Limb (tissue), 2 donors: ENCODE measurements around the gene GTF3C4.

Experiments
- DNase-seq, 2 donors: peaks; one replicate each; pipeline ENCODE4 v3.0.0-alpha.2; 2016; ENCODE audit errors: extremely low spot score in 2 of 2

The GTF3C4 gene

DNA sequence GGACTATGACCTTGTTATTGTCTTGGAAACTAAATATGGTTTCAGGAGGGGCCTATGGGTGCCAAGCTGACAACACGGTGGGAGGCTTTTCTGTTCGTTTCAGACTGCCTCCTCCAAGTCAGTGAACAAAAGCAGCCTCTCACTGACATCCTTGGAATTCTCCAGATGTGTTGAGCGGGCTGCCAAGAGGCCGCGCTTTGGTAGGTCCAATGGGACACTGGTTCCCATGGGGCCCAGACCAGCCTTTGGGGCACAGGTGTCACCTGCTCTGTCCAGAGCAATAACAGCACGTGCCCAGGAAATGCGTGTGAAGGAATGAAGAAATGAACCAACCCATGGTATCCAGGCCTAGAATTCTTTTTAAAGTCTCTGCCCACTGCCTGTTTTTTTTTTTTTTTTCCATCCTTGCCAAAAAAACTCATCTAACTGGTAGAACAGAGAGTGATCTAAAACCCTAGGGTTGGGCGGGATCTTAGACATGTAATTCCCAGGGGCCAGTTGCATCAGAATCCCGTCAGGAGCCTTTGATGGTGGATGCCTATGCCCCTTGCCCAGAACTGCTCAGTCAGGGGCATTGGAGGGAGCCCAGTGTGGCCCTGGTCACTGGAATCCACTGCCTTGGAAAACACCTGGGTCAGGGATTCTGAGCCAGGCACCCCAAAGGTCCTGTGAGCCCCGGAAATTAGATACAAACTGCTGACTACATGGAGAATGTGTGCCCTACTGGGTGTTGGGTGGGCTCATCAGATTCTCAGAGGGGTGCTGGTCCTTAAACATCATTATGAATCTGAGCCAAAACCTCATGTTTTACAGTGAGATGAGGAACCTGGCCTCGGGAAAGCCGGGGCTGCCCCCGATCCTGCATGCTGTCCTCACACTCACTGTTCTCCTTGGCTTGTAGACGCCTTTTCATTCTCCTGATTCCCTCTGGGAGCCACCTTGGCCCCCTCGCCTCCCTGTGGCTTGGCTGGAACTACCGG lies 60.1 kb downstream of the GTF3C4 start:
- DNase-seq, result no peak

DNA sequence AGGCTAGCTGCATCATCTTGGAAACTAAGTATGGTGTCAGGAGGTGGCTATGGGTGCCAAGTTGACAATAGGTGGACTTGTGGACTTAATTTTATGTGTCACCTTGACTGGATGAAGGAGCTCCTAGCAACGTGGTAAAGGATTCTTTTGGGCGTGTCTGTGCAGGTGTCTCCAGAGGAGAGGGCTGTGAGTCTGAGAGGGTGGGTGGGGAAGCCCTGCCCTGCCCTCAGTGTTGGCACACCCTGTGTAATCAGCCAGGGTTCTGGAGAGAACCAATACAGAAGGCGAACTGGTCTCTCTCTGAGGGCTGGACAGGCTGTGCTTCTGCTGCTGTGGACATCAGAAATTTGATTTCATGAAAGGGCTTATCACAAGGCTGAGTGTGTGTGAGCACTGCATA lies 61.0 kb downstream of the GTF3C4 start:
- DNase-seq, result no peak

DNA sequence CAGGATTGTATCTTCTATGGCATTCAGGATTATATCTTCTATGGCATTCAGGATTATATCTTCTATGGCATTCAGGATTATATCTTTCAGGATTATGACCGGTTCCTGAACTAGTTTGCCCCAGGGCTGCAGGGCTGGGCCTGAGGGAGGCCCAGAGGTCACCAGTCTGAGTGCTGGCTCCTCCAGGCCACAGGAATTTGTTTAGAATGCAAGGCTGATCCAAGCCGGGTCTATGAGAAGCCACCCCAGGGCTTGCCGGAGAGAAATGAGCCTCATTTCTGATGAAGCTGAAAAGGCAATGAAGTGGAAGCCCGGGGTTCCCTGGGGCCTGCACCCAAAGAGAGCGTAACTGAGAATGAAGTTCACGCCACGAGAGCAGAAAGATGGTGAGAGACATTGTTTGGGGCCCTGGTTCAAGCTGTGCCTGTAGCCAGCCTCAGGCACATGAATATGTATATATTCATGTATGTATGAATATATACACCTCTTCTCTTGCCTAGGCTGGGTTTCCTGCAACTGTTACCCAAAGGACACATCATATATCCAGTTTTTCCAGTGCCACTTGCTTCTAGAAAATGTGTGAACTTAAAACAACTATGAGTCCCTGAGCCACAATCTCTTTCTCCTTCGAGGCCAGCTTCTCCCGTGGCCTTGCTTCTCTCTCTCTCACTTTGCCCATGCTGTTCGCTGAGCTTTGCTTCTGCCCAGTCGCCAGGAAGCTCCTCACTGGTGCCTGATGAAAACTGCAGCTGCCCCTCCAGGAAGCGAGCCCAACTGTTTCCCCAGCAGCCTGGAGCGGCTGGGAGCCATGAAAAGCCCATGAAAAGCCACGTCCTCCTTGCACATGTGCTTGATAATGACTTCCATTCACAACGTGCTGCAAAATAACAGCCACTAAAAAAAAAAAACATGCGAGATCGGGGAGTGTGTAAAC lies 62.3 kb downstream of the GTF3C4 start:
- no peak for DNase-seq

DNA sequence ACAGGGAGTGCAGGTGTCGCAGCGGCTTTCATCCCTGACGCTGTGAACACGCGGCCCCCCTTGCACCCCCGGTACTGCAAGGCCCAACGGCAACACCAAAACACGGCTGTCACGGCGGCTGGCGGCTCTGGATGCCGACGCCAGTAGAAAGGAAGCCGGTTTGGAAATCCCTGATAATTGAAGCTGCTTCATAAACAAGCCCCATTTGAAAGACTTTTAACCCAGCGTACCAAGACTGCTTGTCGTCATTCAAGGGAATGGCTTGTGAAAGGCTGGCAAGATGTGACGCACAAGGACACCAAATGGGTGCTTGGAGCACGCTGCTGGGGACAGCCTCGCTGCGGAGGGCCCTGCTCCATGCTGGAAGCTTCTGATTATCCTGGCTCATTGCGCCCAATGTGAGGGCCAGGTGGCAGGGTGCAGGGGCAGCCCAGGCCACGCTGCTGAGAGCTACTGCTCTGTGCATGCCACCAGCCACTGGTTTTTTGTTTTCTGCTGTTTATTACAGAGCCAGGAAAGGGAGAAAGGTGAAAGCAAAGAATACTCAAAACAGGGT lies 63.1 kb downstream of the GTF3C4 start:
- peak; percentile 15 to 40 for DNase-seq

DNA sequence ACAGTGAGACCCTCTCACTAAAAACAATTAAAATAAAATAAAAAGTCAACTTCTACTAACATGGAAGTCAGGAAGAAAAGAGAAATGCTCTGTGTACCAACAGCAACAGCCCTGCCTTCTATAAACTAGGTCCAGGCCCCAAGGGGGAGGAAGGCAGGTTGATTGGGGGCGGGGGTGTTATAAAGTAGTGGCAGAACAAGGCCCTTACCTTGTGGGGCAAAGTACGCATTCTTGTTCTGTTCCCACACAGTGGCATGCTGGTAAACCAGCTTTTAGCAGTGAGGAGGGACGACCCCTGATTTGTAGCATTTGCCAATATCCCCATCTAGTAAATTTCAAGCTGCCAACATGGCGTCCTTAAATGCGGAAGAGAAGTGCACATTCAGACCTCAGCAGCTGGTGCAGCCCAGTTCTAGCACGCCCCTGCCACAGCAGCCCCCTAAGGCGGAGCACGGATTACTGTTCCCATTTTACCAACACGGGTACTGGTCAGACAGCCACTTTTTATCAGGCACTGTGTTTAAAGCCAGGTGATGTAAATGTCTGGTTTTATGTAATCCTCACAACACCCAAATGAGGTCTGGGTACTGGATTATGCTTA lies 69.5 kb downstream of the GTF3C4 start:
- no peak for DNase-seq

DNA sequence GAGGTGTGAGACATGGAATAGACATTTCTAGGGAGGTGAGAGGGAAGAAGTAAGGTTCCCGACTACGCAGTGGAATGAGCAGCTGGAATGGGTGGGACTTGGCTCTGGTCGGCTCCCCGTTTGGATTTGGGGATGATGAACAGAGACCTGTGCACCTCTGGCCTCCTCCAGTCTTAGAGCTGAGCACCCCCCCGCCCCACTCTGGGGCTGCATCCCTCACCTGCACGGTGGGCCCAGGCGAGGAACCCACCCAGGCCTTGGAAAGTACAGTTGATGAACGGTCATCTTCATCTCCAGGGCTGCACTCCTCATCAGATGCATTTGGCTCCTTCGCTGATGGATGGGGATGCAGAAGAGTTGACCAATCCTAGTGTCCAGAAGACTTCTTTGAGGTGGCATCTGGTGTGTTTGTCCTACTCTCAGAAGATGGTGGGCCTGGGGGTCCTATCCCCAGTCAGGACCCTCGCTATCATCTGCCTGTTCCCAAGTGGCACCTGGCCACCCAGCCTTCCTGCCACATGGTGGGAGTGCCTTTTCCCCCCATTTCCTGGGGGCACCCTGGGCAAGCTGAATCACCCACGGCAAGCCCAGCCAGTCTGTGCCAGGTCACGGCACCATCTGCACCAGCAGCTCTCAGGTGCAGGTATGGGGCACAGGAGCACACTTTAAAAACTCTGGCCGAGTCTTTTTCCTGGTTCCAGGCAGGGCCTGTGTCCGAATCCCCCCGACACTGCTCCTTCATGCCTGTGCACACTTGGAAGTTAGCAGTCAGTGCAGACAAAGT lies 70.5 kb downstream of the GTF3C4 start:
- no peak for DNase-seq

DNA sequence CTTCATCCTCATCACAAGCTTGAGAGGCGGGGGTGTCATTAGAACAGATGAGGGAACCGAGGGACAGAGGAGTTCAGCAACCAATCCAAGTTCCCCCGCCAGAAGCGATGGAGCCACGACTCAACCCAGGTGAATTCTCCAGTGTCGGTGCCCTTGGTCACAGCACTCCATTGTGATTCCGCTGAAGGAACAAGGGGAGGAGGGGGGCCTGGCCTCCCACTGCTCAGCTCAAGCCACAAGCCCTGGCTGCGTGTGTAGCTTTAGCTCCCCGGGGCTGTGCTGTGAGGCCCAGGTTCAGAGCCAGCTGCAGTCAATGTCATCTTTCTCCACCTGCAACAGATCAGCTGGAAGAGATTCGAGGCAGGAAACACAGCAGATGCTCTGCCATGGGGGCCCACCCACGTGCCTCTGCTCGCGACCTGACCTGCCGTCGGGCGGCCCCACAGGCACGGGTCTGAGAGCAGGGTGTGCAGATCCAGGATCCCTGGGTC lies 72.6 kb downstream of the GTF3C4 start:
- DNase-seq, result peak in 1 of 2 donors; percentile 16

DNA sequence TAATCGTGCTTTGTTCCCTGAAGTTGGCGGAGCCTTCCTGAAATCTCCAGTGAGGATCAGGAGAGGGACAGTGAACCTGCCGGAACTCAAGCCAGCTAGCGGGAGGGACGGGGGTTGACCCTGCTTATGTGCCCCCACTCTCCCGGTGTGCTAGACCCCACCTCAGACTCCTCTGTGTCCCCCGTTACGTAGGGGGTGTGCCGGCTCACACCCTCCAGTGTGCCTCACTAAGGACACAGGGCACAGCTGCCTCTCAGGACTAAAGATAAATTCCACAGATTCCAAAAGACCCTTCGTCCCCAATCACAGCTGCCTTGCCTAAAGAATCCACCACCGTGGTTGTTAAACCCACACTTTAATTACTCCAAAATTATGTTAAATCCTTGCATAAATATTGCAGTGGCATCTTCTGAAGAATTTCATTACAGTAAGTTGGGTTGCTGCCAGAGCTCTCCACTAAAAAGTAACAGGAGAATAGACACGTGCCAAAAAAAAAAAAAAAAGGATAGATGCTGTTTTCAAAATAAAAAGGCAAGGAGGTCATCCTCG lies 73.7 kb downstream of the GTF3C4 start:
- no peak for DNase-seq
